HG03565 (cell line): Measurements from ENCODE around the gene PCDH12.

Experiments used
- ATAC-seq: cut with Tn5 transposase; IDR thresholded peaks from one replicate; pipeline ENCODE4 v1.9.1; 2021; ENCODE audit warnings: mild to moderate bottlenecking, moderate library complexity; ENCODE audit not compliant: unreplicated experiment

PCDH12 gene

DNA sequence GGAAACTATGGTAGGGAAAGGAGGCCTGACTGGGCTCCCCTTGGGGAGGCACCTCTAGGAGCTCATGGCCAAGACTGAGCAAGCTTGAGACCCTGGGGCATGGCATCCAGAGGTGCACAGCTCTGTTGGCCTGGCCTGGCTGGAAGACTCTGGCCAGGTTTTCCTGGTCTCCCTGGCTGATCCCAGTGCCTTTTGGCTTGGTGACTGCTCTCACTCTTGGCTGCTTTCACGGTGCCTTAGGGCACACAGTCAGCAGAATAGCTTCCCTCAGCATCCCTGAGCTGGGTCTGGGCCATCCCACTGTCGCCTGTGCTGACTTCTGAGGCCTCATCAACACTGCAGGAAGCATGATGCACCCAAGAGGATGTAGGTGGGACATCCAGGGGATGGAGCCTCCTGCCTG, 47.7 kb downstream of the PCDH12 start:
- no peak for ATAC-seq

DNA sequence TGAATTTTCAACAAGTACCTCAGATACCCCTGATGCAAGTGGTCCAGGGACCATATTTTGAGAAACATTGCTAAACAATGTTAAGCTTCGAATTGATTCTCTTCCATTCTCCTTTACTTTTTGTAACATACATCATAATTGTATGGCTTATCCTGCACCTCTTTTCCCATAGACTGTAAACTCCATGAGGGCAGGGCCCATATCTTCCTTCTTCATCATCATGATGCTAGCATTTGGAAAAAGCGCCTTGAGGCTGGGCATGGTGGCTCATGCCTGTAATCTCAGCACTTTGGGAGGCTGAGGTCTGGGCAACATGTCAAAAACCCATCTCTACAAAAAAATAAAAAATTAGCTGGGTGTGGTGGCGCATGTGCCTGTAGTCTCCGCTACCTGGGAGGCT, 48.8 kb downstream of the PCDH12 start:
- ATAC-seq = no peak

DNA sequence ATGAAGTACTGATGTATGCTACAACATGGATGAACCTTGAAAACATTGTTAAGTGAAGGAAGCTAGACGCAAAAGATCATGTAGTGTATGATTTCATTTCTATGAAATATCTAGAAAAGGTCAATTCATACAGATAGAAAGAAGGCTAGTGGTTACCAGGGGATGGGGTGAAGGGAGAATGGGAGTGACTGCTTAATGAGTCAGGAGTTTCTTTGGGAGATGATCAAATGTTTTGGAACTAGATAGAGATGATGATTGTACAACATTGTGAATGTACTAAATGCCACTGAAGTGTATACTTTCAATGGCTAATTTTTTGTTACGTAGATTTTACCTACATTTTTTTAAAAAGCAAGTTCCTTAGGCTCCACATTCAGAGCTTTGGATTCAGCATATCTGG, 49.2 kb downstream of the PCDH12 start:
- no peak for ATAC-seq

DNA sequence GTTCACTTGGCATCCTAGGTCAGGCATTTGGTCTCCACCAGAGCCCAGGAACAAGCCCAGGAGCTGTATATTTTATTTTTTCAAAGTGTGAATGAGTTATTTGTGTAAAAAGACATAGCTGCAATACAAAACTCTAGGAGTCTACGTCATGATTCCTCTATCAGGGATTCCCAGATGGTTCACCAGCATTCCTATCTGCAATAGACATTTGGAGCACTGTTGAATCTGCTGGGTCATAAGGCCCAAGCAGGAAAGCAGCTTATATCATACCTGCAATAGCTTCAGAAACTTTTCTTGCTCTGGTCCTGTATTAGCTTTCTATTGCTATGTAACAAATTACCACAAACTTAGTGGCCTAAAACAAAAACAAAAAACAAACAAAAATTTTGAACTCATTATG, 51.0 kb downstream of the PCDH12 start:
- no peak for ATAC-seq

DNA sequence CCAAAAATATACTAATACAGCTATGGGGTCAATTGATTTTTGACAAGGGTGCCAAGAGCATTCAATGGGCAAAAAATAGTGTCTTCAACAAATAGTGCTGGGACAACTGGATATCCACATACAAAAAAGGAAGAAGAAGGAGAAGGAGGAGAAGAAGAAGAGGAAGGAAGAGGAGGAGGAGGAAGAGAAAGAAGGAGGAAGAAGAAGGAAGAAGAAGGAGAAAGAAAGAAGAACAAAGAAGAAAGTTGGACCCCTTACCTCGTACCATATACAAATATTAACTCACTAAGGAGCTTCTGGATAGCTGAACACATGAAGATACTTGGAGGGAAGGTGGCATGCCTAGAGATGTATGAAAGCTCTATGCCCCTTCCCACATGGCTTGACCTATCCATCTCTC, 51.5 kb downstream of the PCDH12 start:
- ATAC-seq = no peak

DNA sequence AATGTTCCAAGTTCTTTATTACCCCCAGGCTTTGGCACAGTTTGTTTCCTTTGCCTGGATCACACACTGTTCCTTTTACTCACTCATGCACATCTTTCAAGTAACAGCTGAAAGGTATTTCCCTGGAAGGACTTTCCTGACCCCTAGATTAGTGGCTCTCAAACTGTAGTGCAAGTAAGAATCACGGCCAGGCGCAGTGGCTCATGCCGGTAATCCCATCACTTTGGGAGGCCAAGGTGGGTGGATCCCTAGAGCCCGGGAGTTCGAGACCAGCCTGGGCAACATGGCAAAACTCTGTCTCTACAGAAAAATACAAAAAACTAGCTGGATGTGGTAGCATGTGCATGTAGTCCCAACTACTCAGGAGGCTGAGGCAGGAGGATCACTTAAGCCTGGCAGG, 53.5 kb downstream of the PCDH12 start:
- ATAC-seq = no peak

DNA sequence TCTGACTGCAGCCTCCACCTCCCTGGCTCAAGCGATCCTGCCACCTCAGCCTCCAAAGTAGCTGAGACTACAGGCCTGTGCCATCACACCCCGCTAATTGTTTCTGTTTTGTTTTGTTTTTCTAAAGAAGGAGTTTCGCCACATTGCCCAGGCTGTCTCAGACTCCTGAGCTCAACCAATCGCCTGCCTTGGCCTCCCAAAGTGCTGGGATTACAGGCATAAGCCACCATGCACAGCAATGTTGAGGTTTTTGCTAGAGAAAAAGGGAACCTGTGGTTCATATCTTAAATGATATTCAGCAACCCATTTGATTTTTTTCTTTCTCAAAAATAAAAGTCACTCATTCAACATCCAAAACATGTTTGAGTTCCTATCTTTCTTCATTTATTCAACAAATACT, 54.7 kb downstream of the PCDH12 start:
- ATAC-seq = no peak

DNA sequence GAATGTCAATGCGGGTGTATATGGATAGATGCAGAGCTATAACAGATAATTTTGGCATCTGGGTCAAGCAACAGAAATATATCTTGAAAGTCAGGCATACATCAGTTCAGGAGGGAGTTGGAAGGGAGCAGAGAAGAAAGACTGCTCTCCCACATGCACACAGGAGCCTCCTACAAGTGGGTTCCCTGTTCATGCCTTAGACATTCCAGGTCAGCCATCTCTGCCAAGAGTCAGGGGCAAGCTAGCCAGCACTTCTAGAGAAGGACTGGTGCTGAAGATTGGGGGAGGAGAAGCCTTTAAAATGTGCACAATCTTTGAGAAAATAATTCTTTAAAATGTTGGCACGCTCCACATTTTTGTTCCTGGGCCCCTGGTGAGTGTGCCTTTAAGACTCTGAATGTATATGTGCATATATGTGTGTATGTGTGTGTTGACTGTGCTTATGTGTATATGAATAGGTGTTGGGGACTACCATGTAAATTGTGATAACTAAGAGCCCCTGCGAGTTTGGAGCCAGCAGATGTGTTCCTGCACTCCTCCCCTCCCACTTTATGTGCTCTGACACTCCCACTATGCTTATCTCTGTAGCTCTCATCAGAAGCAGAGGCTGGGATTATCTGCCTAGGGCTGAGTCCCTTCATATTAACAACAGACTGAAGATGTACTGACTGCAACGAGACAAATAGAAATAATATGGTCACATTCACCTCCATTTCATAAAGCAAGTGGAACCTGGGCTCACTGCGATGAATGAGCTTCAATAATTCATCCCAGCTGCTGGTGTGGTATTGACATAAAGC, 55.8 kb downstream of the PCDH12 start:
- ATAC-seq = no peak

DNA sequence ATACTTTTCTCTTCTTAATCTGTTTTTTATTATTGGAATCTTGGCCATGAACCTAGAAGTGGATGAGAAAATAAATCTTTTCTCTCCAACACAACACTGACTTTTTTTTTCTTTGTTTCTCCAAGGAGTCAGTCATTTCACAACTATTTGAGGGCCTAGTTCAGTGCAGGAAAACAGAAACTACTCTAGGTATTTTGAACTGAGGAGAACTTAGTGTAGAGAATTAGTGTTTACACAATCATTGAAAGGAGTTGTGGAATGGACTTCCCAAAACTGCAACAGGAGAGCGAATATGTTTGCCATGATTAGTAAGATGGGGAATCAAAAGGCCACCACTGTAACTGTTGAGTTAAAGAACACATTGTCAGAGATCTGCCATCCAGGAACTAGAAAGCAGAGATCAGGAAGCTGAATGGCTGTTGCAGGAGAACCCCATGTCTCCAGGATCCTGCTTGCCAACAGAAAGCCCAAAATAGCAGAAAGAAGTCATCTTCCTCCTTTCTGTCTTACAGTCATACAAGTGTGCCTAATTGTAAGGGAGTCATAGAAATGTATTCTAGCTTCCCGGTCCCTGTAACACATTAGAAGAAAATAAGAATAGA, 59.5 kb downstream of the PCDH12 start:
- no peak for ATAC-seq

DNA sequence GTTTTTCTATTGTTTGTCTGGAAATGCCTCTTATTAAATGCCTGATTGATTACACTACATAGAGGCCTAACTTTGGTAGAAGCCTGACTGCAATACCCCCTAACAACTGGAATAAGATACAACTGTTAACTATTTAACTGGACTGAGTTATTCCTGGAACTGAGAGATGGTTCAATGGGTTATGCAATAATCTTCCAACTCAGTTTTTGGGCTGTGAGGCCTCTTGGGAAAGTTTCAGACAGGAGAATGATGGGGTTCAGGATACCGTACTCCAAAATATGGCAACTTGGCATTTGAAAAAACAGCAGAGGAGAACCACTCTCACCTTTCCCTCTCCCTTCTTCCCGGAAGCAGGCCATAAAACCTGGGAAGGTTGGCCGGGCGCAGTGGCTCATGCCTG, 60.6 kb downstream of the PCDH12 start:
- no peak for ATAC-seq
